Effector CD4-positive, alpha-beta T cell (primary cell): ENCODE measurements around the gene FAM234A.
"Not testable (repeated sequence)": the region's sequence is repeated elsewhere in the genome, so short reads cannot be mapped to it uniquely, and the experiment has no call there.

Experiments used
- DNase-seq: peaks from one replicate; pipeline ENCODE4 v3.0.0-alpha.2; 2020

Gene FAM234A

DNA sequence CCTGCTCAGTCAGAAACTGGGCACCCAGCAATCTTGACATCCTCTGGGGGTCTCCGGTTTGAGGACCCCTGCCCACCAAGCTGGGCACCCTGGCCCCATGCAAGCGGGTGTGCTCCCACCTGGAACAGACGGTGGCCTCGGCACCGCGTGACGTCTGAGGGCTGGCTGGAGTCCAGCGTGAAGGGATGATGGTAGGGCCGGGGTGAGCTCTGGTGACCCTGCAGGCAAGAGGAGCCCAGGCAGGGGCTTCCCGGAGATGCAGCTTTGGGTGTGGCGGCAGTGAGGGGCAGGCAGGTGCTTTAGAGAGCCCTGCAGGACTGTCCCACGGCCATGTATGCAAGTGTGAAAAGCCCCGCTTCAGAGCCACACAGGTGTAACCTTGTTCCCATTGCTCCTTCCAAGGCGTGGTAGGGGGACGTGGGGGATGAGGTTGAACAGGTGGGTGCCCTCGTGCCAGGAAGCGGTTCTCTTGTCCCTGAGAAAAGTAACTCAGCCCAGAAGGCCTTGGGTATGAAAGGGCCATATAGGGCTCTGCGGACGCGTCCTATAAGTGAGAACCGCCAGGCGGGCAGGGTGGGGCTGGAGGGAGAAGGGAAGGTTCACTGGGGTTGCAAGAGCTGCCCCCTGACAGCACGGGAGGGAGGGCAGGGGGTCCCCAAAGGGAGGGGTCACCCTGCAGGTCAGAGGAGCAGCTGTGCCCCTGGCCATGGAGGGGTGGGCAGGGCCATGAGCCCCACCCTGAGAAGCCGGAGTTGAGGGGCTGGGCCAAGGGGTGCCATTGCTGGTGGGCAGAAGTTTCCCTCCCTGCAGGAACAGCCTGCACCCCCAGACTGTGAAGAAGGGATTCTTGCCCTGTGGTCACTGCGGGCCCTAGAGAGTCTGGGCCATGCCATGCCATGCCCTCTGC, 31.9 kb downstream of the FAM234A start:
- no peak for DNase-seq

DNA sequence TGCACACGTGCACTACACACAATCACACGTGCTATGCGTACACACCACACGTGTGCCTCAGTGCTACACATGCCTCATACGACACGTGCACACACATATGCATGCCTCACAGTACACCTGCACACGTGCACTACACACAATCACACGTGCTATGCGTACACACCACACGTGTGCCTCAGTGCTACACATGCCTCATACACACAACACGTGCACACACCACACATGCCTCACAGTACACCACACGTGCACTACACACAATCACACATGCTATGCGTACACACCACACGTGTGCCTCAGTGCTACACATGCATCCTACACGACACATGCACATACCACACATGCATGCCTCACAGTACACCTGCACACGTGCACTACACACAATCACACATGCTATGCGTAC, 32.9 kb downstream of the FAM234A start:
- DNase-seq = not testable (repeated sequence)

- no peak for DNase-seq
These were observed 33.8 kb downstream of the FAM234A start for GRCh38 chr16:268141-269053.

GRCh38 chr16:269061-269796, 34.6 kb downstream of the FAM234A start:
- DNase-seq = no peak

DNA sequence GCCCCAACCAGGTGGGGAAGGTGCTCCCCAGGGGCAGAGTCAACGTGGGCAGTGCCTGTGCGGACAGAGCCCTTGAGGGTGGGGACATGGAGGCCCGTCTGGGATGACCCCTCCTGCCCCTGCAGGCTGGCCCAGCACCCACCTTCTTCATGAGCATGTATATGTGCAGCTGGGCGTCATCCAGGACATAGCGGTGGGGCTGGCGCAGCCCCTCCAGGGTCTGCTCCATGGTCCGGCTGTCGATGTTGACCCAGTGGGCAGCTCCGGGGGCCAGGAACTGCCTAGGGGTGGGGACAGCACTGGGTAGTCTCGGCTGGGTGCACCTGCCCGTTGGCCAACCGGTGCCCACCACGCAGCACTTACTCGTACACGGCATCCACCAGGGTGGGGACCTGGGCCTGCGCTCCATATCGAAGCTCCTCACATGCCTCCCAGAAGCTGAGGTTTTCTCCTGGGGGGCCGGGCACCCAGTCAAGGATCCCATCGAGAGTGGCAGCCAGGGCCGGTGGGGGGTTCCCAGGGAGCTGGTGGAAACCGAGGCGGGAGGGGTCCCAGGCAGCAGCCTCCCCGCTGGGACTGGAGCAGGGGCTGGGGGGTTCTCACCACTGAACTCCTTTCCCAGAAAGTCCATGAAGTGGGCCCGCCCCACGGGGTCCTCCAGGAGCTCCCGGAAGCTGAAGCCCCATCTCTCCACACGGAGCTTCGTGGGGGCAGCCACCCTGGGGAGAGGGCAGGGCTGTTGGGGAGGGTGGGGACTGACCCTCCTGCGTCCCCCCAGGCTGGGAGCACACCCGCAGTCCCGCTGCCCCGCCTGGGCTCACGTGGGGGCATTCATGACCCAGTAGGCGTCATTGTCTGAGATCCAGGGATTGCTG, 36.0 kb downstream of the FAM234A start:
- no peak for DNase-seq

GRCh38 chr16:272633-273546, 38.3 kb downstream of the FAM234A start:
- no peak for DNase-seq

DNA sequence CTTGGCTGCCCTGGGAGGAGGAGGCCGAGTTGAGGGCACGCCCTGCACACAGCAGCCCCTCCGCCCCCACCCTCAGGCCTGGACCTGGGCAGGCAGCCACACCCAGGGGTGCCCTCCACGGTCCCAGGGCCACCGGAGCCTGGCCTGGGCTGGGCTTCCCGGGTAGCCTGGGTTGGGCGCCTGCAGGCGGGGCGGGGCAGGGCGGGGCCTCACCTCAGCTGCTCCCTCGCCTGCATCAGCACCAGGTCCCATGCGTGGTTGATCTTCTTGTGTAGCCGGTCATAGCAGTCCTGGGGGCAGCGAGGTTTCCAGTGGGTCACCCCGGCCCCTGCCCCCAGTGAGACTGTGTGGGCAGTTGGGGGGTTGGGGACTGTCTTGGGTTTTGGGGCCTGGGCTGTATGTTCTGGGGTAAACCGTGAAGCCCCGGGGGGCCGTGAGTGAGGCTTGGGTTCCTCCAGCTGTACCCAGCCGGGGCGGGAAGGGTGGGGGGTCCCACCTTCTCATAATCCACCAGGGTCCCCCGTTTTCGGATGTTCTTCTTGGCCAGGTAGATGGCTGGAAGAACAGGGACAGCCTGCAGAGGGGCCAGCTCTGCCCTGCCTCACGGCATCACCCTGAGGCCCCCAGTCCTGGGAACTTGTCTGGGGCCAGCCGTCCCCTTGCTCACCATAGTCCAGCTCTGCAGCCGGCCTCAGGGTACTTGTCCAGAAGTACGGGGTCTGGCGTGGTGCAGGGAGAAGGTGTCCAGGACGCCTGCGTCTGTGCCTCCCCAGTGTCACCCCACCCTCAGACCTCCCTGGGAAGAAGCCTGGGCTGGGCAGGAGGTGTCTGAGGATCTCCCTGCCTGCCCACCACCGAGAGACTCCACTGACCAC, 39.2 kb downstream of the FAM234A start:
- DNase-seq = no peak

DNA sequence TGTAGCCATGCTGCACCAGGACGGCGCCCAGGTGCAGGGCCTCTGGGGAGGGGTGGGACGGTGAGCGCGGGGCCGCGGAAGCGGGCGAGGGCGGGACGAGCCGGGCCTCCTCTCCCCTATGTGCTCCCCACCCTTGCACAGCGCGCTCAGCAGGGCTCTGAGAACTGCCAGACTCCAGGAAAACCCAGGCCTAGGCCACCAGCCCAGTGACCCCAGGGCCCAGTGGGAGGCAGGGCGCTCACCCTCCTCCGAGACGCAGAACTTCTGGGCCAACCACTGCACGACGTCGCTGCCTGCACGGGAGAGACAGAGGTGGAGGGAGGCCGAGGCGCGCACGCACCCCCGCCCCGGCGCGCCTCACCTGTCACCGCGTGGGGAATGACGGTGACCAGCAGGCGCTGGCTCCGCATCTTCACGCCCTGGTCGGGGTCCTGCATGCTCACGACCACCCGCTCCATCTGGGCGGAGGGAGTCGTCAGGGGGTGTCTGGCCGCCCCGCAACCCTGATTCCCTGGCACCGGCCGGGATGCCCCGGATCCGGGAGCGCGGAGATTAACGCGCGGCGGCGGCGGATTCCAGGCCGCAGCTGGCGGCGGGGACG, 40.5 kb downstream of the FAM234A start:
- no peak for DNase-seq

DNA sequence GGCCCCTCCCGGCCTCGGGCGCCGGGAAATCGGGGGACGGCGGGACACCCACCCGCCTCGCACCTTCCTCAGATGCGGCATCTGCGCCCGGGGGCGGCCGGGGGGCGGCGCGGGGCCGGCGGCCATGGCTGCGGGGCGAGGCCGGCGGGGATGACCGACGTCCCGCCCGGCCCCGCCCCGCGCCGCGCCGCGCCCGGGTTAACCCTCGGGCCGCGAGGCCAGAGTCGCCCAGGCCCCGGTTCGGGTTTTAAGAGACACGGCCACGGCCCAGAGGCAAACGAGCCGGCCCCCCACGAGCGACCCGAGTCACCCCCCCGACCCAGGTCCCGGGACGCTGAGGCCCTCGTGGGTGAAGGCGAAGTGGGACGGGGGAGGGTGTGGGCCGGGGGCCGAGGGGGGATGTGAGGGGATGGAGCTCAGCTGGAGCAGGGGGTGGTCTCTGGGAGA, 41.2 kb downstream of the FAM234A start, which contains the start of gene RGS11:
Gene RGS11 (minus strand): TSS at position 159 of the 447 bp plus-strand sequence. CDS start 33 bp downstream, at position 126.
- DNase-seq = no peak

DNA sequence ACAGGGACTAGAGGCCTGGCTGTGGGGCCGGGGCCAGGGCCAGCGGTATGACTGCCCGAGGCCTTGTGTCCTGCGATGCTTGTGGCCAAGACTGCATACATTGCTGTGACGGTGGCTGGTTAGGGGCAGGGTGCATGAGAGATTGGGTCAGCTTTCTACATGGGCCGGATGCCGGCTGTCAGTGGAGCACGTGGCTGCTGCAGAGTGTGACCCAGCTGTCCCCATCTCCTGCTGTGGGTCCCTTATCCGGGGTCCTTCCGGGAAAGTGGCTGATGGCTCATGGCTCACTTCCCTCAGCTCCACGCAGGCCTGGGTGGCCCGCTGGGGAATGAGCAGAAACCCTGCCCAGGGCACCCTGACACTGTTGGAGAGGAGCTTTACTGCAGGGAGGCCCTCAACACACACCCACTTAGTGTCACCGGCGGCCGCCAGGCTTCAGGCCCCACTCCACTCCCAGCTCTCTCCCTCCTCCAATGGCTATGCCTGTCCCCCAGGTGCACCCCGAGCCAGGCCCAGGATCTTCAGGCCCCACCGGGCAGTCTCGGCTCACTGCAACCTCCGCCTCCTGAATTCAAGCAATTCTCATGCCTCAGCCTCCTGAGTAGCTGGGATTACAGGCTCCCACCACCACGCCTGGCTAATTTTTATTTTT, 41.9 kb downstream of the FAM234A start:
- no peak for DNase-seq

GRCh38 chr16:278863-279366, 44.3 kb downstream of the FAM234A start:
- DNase-seq = no peak

DNA sequence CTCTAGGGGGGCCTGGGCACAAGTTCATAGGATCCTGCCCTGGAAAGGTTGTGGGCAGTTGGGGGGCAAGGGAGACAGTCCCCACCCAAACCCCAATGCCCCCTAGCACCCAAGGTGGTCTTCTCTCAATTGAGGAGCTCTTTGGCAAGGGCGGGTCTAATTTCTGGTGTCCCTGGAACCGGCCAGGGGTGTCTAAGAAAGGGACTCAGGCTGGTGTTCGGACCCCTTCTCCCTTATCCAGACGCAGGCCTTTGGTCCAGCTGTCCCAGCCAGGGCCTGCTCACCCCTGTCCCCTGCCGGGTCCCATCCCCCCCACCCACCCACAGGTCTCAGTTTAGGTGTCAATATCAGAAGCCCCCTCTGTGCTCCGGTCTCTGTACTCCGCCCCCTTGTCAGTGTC, 44.9 kb downstream of the FAM234A start:
- no peak for DNase-seq

- no peak for DNase-seq
These were observed 45.4 kb downstream of the FAM234A start for GRCh38 chr16:280005-280460.

DNA sequence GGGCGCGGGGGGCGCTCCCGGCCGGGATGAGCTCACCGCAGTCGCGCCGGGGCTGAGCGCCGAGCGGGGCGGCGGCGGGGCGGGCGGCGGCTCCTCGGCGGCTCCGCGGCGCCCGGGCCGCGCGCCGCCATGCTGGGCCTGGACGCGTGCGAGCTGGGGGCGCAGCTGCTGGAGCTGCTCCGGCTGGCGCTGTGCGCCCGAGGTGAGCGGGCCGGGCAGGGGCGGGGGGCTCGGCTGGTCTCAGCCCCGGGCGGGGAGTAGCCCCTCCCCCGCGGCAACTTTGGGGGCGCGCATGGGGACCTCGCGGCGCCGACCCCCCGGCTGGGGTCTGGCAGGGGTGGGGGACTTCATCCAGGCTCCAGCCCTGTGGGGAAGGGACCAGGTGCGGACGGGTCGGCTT, 45.9 kb downstream of the FAM234A start, which contains the start of gene ARHGDIG:
Gene ARHGDIG (plus strand): TSS at position 40 of the 400 bp plus-strand sequence. CDS start 90 bp downstream, at position 130.
- DNase-seq = no peak

DNA sequence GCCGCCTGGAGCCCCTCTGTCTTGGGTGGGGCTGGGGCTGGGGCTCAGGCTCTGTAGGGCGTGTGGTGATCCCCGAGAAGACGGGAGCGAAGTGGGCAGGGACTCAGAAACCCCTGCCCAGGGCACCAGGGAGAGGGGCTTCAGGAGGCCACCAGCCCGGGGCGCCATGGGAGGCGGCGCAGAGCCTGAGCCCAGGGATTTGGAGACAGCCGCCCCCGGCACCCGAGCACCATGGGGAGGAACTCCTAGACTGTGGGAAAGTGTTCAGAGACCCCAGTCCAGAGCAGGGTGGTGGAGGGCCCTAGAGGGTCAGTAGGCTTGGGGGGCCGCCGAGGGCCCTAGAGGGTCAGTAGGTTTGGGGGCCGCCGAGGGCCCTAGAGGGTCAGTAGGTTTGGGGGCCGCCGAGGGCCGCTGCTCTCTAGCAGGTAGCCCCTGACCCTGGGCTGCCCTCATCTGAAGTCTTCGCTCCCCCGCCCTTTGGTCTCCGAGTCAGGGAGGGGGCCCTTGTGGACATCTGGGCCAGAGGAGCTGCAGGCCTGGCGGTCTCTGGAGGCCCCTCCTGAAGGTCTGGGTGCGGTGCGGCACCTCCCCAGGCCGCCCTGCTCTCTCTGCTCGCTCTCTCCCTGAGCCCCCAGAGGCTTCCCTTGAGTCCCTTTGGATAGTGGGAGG, 46.5 kb downstream of the FAM234A start:
- no peak for DNase-seq

DNA sequence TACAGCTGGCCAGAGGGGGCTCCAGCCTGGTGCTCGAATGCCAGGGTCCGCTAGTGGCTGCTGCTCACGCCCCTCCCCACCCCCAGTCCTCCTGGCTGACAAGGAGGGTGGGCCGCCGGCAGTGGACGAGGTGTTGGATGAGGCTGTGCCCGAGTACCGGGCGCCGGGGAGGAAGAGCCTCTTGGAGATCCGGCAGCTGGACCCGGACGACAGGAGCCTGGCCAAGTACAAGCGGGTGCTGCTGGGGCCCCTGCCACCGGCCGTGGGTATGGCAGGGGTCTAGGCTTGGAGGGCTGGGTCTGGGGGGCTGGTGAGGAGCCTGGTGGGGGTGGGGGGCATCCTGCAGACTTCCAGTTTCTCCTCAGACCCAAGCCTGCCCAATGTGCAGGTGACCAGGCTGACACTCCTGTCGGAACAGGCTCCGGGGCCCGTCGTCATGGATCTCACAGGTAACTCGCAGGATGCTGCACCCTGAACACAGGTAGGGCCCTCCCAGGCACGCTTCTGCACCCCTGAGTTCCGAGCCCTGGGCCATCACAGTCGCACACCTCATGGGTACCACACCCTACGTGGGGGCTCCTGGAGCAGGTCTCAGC, 47.1 kb downstream of the FAM234A start:
- DNase-seq = no peak

GRCh38 chr16:282491-282890, 47.9 kb downstream of the FAM234A start:
- DNase-seq = no peak
